GM19438 (cell line): ENCODE measurements around the gene OTOP2.
"Not testable (repeated sequence)": the region's sequence is repeated elsewhere in the genome, so short reads cannot be mapped to it uniquely, and the experiment has no call there.

Experiments used
- ATAC-seq: cut with Tn5 transposase; IDR thresholded peaks from one replicate; pipeline ENCODE4 v1.9.1; 2021; ENCODE audit warnings: low read depth; ENCODE audit not compliant: unreplicated experiment

Gene OTOP2

GRCh38 chr17:74898376-74898946, 25.6 kb upstream of the OTOP2 start:
- no peak for ATAC-seq

GRCh38 chr17:74900208-74900607, 23.9 kb upstream of the OTOP2 start:
- ATAC-seq = no peak

- ATAC-seq = no peak
Measured at GRCh38 chr17:74901353-74902135, 22.5 kb upstream of the OTOP2 start.

- ATAC-seq = no peak
Measured at GRCh38 chr17:74903034-74903433, 21.0 kb upstream of the OTOP2 start.

- ATAC-seq = no peak
Measured at GRCh38 chr17:74903671-74904070, 20.4 kb upstream of the OTOP2 start.

GRCh38 chr17:74904687-74905409, 19.2 kb upstream of the OTOP2 start:
- ATAC-seq = no peak

- ATAC-seq = not testable (repeated sequence)
Measured at GRCh38 chr17:74906214-74906793, 17.8 kb upstream of the OTOP2 start.

GRCh38 chr17:74907012-74907411, 17.1 kb upstream of the OTOP2 start:
- no peak for ATAC-seq

- not testable (repeated sequence) for ATAC-seq
Measured at GRCh38 chr17:74909097-74909496, 15.0 kb upstream of the OTOP2 start.

GRCh38 chr17:74911423-74911822, 12.7 kb upstream of the OTOP2 start:
- not testable (repeated sequence) for ATAC-seq

- ATAC-seq = no peak
Measured at GRCh38 chr17:74916136-74916850, 7.8 kb upstream of the OTOP2 start.

GRCh38 chr17:74916851-74917199, 7.2 kb upstream of the OTOP2 start:
- no peak for ATAC-seq

GRCh38 chr17:74917430-74917829, 6.6 kb upstream of the OTOP2 start:
- no peak for ATAC-seq

- ATAC-seq = no peak
Measured at GRCh38 chr17:74918906-74919305, 5.2 kb upstream of the OTOP2 start.

GRCh38 chr17:74919440-74920305, 4.4 kb upstream of the OTOP2 start:
- no peak for ATAC-seq

GRCh38 chr17:74920306-74920620, 3.8 kb upstream of the OTOP2 start:
- no peak for ATAC-seq

- ATAC-seq = no peak
Measured at GRCh38 chr17:74920642-74921025, 3.4 kb upstream of the OTOP2 start.

- ATAC-seq = no peak
Measured at GRCh38 chr17:74921026-74921681, 2.9 kb upstream of the OTOP2 start.

- no peak for ATAC-seq
Measured at GRCh38 chr17:74921769-74922168, 2.3 kb upstream of the OTOP2 start.

- no peak for ATAC-seq
Measured at GRCh38 chr17:74922172-74922571, 1.9 kb upstream of the OTOP2 start.
